ENCODE results near the gene AK8. TPM values are rescaled to one million over a fixed set of nuclear protein-coding genes. Genes with fewer than 3 reads are reported as not detected.
A peak's percentile ranks its signal among the peaks of the same experiment; 100 is the strongest.

AK8 gene
- total and polyA plus RNA-seq, 9 of the 15 experiments (the other 6 are each of a cell fraction or from before 2014, with no cell fraction given), result 0.06 to 0.37 TPM; not detected in 7

DNA sequence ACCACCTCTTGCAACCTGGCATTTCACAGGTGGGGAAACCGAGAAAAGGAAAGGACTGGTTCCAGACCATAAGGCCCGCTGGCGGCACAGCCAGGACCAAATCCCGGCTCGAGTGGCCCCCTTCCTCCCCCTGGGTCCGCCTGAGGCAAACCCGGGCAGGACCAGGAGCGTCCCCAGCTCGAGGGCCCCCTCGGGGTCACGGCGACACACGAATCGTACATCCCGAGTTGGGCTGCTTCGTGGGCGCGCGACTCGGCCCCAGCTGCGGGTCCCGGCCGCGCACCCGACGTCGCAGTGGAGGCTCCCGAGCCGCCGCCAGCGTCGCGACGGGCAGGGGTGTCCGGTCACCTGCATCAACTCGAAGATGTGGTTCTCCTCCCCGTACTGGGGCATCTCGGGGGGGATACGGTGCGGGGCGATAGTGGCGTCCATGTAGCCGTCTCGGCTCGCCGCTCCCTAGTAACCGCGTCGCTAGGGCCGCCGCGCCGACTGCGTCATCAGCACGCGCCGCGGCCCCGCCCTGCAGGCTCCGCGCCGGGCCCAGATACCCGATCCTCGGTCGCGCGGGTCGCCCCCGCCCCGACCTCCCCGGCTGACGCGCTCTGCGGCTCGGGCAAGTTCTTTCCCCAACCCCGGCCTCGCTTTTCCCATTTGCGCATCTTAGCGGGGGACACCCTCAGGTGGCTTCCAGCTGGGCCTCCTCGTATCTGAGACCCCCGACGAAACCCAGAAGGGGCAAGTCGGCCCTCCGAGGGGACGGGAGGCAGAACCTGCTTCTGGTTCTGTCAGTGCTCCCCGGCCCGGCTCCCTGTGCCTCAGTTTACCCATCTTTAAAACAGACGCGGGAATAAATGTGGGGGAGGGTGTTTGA lies at the start of gene AK8 (continued):
- TF ChIP-seq ZBED1 (IDR thresholded peaks at IDR 0.05) (no peak), TGIF2 (CRISPR knock-in tag; IDR thresholded peaks at IDR 0.05) (peak; percentile 55; the same call in 1 of the 2 replicates), POLR2B (IDR thresholded peaks at IDR 0.05; ENCODE audit: low read depth, partially characterized antibody) (peak; percentile 31), MXI1 (IDR thresholded peaks at IDR 0.05; ENCODE audit: low read depth, low read length) (peak; percentile 89), L3MBTL2 (IDR thresholded peaks at IDR 0.05) (peak; percentile 49), FOXK1 (CRISPR knock-in tag; IDR thresholded peaks at IDR 0.05; ENCODE audit: borderline replicate concordance) (no peak), HNRNPH1 (optimal IDR thresholded peaks at IDR 0.05; ENCODE audit: low read depth, low read length) (no peak), JUND (IDR thresholded peaks at IDR 0.05; ENCODE audit: borderline replicate concordance, low read depth, low read length) (peak; percentile 41; the same call in 1 of the 2 replicates), JUND (tag; IDR thresholded peaks at IDR 0.05; ENCODE audit: borderline replicate concordance, low read depth, low read length) (no peak; the same call in 2 of the 3 replicates), ZNF174 (CRISPR knock-in tag; IDR thresholded peaks at IDR 0.05) (no peak)
- TF ChIP-seq, protein P1, sequence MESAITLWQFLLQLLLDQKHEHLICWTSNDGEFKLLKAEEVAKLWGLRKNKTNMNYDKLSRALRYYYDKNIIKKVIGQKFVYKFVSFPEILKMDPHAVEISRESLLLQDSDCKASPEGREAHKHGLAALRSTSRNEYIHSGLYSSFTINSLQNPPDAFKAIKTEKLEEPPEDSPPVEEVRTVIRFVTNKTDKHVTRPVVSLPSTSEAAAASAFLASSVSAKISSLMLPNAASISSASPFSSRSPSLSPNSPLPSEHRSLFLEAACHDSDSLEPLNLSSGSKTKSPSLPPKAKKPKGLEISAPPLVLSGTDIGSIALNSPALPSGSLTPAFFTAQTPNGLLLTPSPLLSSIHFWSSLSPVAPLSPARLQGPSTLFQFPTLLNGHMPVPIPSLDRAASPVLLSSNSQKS (CRISPR knock-in tag; IDR thresholded peaks at IDR 0.05), result no peak
- TF ChIP-seq, protein P2, sequence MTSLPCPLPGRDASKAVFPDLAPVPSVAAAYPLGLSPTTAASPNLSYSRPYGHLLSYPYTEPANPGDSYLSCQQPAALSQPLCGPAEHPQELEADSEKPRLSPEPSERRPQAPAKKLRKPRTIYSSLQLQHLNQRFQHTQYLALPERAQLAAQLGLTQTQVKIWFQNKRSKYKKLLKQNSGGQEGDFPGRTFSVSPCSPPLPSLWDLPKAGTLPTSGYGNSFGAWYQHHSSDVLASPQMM (CRISPR knock-in tag; IDR thresholded peaks at IDR 0.05), result no peak
- TF ChIP-seq, protein P3, sequence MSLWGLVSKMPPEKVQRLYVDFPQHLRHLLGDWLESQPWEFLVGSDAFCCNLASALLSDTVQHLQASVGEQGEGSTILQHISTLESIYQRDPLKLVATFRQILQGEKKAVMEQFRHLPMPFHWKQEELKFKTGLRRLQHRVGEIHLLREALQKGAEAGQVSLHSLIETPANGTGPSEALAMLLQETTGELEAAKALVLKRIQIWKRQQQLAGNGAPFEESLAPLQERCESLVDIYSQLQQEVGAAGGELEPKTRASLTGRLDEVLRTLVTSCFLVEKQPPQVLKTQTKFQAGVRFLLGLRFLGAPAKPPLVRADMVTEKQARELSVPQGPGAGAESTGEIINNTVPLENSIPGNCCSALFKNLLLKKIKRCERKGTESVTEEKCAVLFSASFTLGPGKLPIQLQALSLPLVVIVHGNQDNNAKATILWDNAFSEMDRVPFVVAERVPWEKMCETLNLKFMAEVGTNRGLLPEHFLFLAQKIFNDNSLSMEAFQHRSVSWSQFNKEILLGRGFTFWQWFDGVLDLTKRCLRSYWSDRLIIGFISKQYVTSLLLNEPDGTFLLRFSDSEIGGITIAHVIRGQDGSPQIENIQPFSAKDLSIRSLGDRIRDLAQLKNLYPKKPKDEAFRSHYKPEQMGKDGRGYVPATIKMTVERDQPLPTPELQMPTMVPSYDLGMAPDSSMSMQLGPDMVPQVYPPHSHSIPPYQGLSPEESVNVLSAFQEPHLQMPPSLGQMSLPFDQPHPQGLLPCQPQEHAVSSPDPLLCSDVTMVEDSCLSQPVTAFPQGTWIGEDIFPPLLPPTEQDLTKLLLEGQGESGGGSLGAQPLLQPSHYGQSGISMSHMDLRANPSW (CRISPR knock-in tag; IDR thresholded peaks at IDR 0.05), result no peak

All from K562 (cell line).